ENCODE data around the gene EIF4E2.

DNA sequence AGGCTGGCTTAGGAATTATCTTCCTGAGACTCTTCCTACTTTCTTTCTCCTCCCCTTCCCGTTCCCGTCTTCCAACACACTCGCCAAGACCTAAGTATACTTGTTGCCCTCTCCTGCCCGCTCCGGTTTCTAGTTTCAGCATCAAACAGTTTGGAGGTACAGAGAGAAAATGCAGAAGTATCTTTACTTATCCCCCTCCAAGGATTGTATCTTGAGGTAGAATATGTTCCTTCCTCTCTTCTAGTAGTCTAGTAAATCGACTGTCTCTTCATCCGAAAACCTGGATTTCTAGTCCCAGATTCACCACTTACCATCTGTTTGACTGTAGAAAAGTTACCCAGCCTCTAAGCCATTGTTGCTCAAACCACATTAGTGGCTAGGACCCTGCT is 755 bp downstream of the EIF4E2 start:
- TF ChIP-seq EZH2 (IDR thresholded peaks at IDR 0.05) (no peak), POLR2AphosphoS5 (IDR thresholded peaks at IDR 0.05; ENCODE audit: borderline replicate concordance, low read depth, low read length) (no peak), FOXP2 (optimal IDR thresholded peaks at IDR 0.05; ENCODE audit: control extremely low read depth, extremely low read length, insufficient read depth) (no peak)

Data from SK-N-MC (cell line).